B cell (primary cell): Measurements from ENCODE around the gene NME9. TPM values are rescaled to one million over a fixed set of nuclear protein-coding genes. Genes with fewer than 3 reads are reported as not detected.

ENCODE experiments used
- ATAC-seq: fragments of 200-7000 bp; cut with Tn5 transposase; one replicate; pipeline ENCODE4 v1.10.0; 2021; ENCODE audit warnings: low read depth, mild to moderate bottlenecking, moderate number of reproducible peaks, moderate library complexity
- CTCF ChIA-PET: fragments of 350-600 bp; sonication (Branson Sonifier 250); formaldehyde crosslinking; loops from one replicate; lab custom pipeline; 2021; ENCODE audit warnings: antibody characterized with exemption, inconsistent platforms; lab: Charles Lee
- POLR2A ChIA-PET: fragments of 350-600 bp; sonication (Branson Sonifier 250); formaldehyde crosslinking; loops from one replicate; lab custom pipeline; 2021; ENCODE audit warnings: antibody characterized with exemption; lab: Charles Lee
- DNase-seq: peaks from one replicate; pipeline ENCODE4 v3.0.0; 2013
- H2AFZ ChIP-seq: 2 replicates; pipeline ENCODE4 v1.6.1; 2012; ENCODE audit warnings: mild to moderate bottlenecking, low read depth, low read length; ENCODE audit not compliant: insufficient read depth, poor library complexity, severe bottlenecking
- H3K27ac ChIP-seq, 2 donors: 1 replicate in 1 of 2; 2 replicates in 1 of 2; pipeline ENCODE4 v1.5.1; 2012 to 2013; ENCODE audit warnings: low read length in 2 of 2, mild to moderate bottlenecking in 2 of 2, moderate library complexity in 1 of 2
- H3K27me3 ChIP-seq, 4 experiments: fragments of 200-600 bp in 1 of 4; sonication (generic) in 1 of 4; replicated peaks in 1 of 4; 1 replicate in 2 of 4; 2 replicates in 2 of 4; pipeline versions ENCODE4 v1.6.1 to v1.7.0; 2013 to 2016; ENCODE audit warnings: low read length in 3 of 4, mild to moderate bottlenecking in 2 of 4, mixed read lengths in 1 of 4, moderate library complexity in 1 of 4; ENCODE audit not compliant: insufficient read depth in 4 of 4, control insufficient read depth in 3 of 4; ENCODE audit errors: control extremely low read depth in 1 of 4
- H3K36me3 ChIP-seq, 2 experiments: replicated peaks in 1 of 2; 1 replicate in 1 of 2; 2 replicates in 1 of 2; pipeline versions ENCODE4 v1.6.1 to v1.7.1; 2013; ENCODE audit warnings: low read length in 1 of 2; ENCODE audit not compliant: insufficient read depth in 2 of 2, control insufficient read depth in 1 of 2; ENCODE audit errors: control extremely low read depth in 1 of 2, extremely low read depth in 1 of 2
- H3K4me1 ChIP-seq, 2 donors: fragments of 200-600 bp in 1 of 2; sonication (generic) in 1 of 2; 1 replicate in 1 of 2; 2 replicates in 1 of 2; pipeline versions ENCODE4 v1.5.1 to v1.6.1; 2013 to 2017; ENCODE audit warnings: low read length in 2 of 2; ENCODE audit not compliant: control insufficient read depth in 2 of 2, insufficient read depth in 2 of 2
- H3K4me2 ChIP-seq: replicated peaks from 2 replicates; pipeline ENCODE3; 2012; ENCODE audit warnings: mild to moderate bottlenecking, low read depth, low read length; ENCODE audit not compliant: poor library complexity, severe bottlenecking
- H3K4me3 ChIP-seq, 5 experiments: fragments of 200-600 bp in 1 of 5; sonication (generic) in 1 of 5; 1 replicate in 3 of 5; 2 replicates in 2 of 5; pipeline versions ENCODE4 v1.5.1 to v1.7.0; 2011 to 2016; ENCODE audit warnings: low read length in 4 of 5, mild to moderate bottlenecking in 4 of 5, low read depth in 2 of 5, control low read depth in 1 of 5, moderate library complexity in 1 of 5; ENCODE audit not compliant: insufficient read depth in 1 of 5; ENCODE audit errors: control extremely low read depth in 1 of 5, extremely low read depth in 1 of 5
- H3K79me2 ChIP-seq: fragments of 200-600 bp; sonication (generic); one replicate; pipeline ENCODE4 v1.6.0; 2016; ENCODE audit warnings: low read length; ENCODE audit not compliant: control insufficient read depth, insufficient read depth
- H3K9ac ChIP-seq: fragments of 200-600 bp; sonication (generic); 2 replicates; pipeline ENCODE4 v1.6.1; 2017; ENCODE audit warnings: mild to moderate bottlenecking, low read length, moderate library complexity
- H3K9me3 ChIP-seq, 3 donors: one replicate each; pipeline versions ENCODE4 v1.6.1 to v1.7.1; 2013; ENCODE audit warnings: low read length in 2 of 3; ENCODE audit not compliant: control insufficient read depth in 2 of 3, insufficient read depth in 1 of 3; ENCODE audit errors: control extremely low read depth in 1 of 3
- H4K20me1 ChIP-seq: 2 replicates; pipeline ENCODE4 v1.6.0; 2012; ENCODE audit warnings: mild to moderate bottlenecking, low read length; ENCODE audit not compliant: insufficient read depth, control insufficient read depth, poor library complexity, severe bottlenecking
- H3K27ac Mint-ChIP-seq: one replicate; pipeline ENCODE4 v1.8.0; 2021; ENCODE audit warnings: mixed read lengths
- H3K27me3 Mint-ChIP-seq: one replicate; pipeline ENCODE4 v1.8.0; 2021; ENCODE audit warnings: mixed read lengths
- H3K4me1 Mint-ChIP-seq: one replicate; pipeline ENCODE4 v1.8.0; 2021; ENCODE audit warnings: mixed read lengths
- H3K4me3 Mint-ChIP-seq: one replicate; pipeline ENCODE4 v1.8.0; 2021; ENCODE audit warnings: mixed read lengths
- H3K9me3 Mint-ChIP-seq: one replicate; pipeline ENCODE4 v1.8.0; 2022; ENCODE audit warnings: mixed read lengths; ENCODE audit not compliant: insufficient read depth
- CTCF ChIP-seq: fragments of 200-600 bp; IDR thresholded peaks from one replicate; pipeline ENCODE4 v1.8.0; 2022; ENCODE audit warnings: antibody characterized with exemption, mild to moderate bottlenecking
- EZH2 ChIP-seq: IDR thresholded peaks from 2 replicates; pipeline ENCODE4 v1.6.1; 2012; ENCODE audit warnings: borderline replicate concordance, low read depth, mild to moderate bottlenecking, moderate library complexity, low read length; ENCODE audit not compliant: insufficient read depth, poor library complexity, severe bottlenecking
- WGBS: methylation state at CpG from one replicate; pipeline ENCODE4 v1.1.5; 2013; ENCODE audit warnings: missing lambda C conversion rate; ENCODE audit not compliant: insufficient coverage; 5-methylcytosine and 5-hydroxymethylcytosine counted together
- intact Hi-C: fragments of 100-400 bp; cut with micrococcal nuclease; formaldehyde crosslinking; loops from one replicate; pipeline ENCODE4 v1.10.0; 2022
- polyA plus RNA-seq: library from polyadenylated mRNA; depleted of rRNA; stranded (reverse); fragments of >200 nt; gene quantifications from 2 replicates; pipeline ENCODE4 v1.2.3, GENCODE V29; 2012
- total RNA-seq, 2 donors: library from RNA; stranded (reverse); fragments of 120-200 nt in 1 of 2; gene quantifications; 1 replicate in 1 of 2; 2 replicates in 1 of 2; pipeline versions ENCODE4 v1.2.3 to v1.2.4, GENCODE V29; 2013 to 2022

Gene NME9
- total and polyA plus RNA-seq, 2 donors (not counting 1 experiment from before 2014, with no cell fraction given), result not detected

DNA sequence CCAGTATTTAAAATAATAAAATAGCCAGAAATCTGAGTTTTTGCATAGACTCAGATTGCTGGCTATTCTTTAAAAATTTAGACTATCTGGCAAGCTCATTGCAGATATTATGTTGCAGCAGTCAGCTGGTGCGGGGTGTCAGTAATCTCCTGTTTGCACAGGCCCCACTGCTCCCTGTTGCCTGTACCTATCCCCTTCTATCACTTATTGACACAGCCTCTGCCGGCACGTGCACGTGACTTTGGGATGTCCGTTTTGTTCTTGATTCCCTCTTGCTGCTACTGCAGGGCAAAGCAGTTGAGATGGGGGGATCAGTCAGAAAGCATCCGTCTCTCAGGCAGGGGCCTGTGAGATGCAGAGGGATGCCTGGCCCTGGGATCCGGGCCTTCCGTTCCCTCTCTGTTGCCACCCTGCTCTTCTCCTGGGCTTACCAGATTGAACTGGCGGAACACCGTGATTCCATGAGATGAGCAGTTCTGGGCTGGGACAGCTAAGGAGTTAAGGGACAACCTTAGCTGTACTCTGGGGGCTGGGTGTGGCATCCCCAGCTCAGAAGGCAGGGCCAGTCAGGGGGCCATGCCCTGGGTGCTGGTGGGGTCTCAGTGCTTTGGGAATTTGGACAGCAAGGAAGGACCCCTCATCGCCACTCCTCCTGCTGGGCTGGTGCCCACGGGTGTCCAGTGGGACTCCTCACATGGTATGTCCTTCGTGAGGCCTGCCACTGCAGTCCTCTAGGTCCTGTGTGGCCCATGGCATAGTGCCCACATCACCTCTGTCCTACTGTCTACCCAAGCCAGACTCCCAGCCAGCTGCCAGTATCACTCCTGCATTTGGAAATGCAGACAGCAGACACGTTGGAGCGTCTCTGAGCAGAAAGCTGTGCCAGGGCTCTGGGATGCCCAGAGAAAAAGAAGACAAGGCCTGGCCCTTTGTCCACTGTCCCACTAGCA, 30.5 kb upstream of the NME9 start:
- intact Hi-C loops, result no loop called here
- CTCF ChIA-PET, result no interaction called here

More for the DNA sequence above, 30.5 kb upstream of the NME9 start:
- Histone ChIP-seq H3K27me3 (peaks cover 0 to 46% (median 9%) of the 10 kb centered on the region in 4 experiments), H3K4me1 (no peaks in the 10 kb centered on the region), H4K20me1 (no peaks in the 10 kb centered on the region), H3K36me3 (no peaks in the 10 kb centered on the region), H3K9me3 (no peaks in the 10 kb centered on the region), H3K9ac (no peak overlapping the region), H3K79me2 (no peaks in the 10 kb centered on the region), H2AFZ (no peak overlapping the region), H3K27ac (no peak overlapping the region), H3K4me3 (no peak overlapping the region), H3K4me2 (no peak overlapping the region)
- POLR2A ChIA-PET, result no interaction called here
- WGBS, result 94% methylated on average over 15 of the region's 15 CpGs
- TF ChIP-seq EZH2 (no peak), CTCF (no peak)
- H3K4me1 Mint-ChIP-seq, result no peaks in the 10 kb centered on the region
- H3K27me3 Mint-ChIP-seq, result peaks cover 68% of the 10 kb centered on the region
- DNase-seq (no peak), ATAC-seq (no peak)
- no peak overlapping the region for H3K4me3 Mint-ChIP-seq
- H3K9me3 Mint-ChIP-seq, result no peaks in the 10 kb centered on the region
- no peak overlapping the region for H3K27ac Mint-ChIP-seq
